HCT116 (cell line): ENCODE data around the gene RACK1. TPM values are rescaled to one million over a fixed set of nuclear protein-coding genes. Genes with fewer than 3 reads are reported as not detected.

ENCODE experiments used
- ATAC-seq: fragments of 200-7000 bp; cut with Tn5 transposase; 2 replicates; pipeline ENCODE4 v1.9.1; 2020; ENCODE audit warnings: mild to moderate bottlenecking, moderate library complexity
- BruUV-seq: library from RNA; stranded (reverse); fragments of 400-500 nt; replicated peaks from 2 replicates; lab custom pipeline; 2021; lab: Mats Ljungman, UMichigan
- CTCF ChIA-PET: fragments of 300-600 bp; sonication (Branson Sonifier 250); formaldehyde crosslinking; loops from one replicate; lab custom pipeline; 2021; ENCODE audit warnings: antibody characterized with exemption; lab: Charles Lee
- POLR2A ChIA-PET: fragments of 300-600, 350-600 bp; sonication (Branson Sonifier 250); formaldehyde crosslinking; loops from one replicate; lab custom pipeline; 2021; ENCODE audit warnings: antibody characterized with exemption; lab: Charles Lee
- RAD21 ChIA-PET, 2 experiments: fragments of 300-600 bp; sonication (Branson Sonifier 250); formaldehyde crosslinking; loops; one replicate each; lab custom pipeline; 2023; ENCODE audit warnings: low total read pairs in 2 of 2; ENCODE audit not compliant: uncharacterized antibody in 2 of 2, unreplicated experiment in 2 of 2, low non-redundant PET in 1 of 2; lab: Charles Lee
- DNase-seq: peaks from one replicate; pipeline ENCODE4 v3.0.0-alpha.2; 2010; ENCODE audit warnings: low read depth, low spot score
- H2AFZ ChIP-seq: fragments of 200-600 bp; shearing (Covaris generic), sonication (generic); 2 replicates; pipeline ENCODE4 v1.6.1; 2017; ENCODE audit warnings: low read depth, mixed run types, mixed read lengths, antibody characterized with exemption, low read length; ENCODE audit not compliant: poor library complexity, severe bottlenecking
- H3K27ac ChIP-seq: 2 replicates; pipeline ENCODE4 v1.5.1; 2012; ENCODE audit warnings: low read depth, low read length
- H3K27me3 ChIP-seq: fragments of 200-600 bp; sonication (generic); 2 replicates; pipeline ENCODE4 v1.6.1; 2016; ENCODE audit warnings: mixed run types, low read length, mixed read lengths; ENCODE audit not compliant: insufficient read depth
- H3K36me3 ChIP-seq, 2 experiments: fragments of 200-500 bp in 1 of 2; fragments of 200-600 bp in 1 of 2; sonication (Bioruptor generic) in 1 of 2; sonication (generic) in 1 of 2; 2 replicates each; pipeline versions ENCODE4 v1.5.1 to v1.6.1; 2014 to 2016; ENCODE audit warnings: low read length in 2 of 2, inconsistent platforms in 1 of 2, mixed read lengths in 1 of 2, mixed run types in 1 of 2; ENCODE audit not compliant: insufficient read depth in 2 of 2, control insufficient read depth in 1 of 2
- H3K4me1 ChIP-seq, 2 experiments: fragments of 200-600 bp in 1 of 2; sonication (generic) in 1 of 2; 2 replicates each; pipeline versions ENCODE4 v1.5.1 to v1.6.1; 2012 to 2017; ENCODE audit warnings: low read length in 2 of 2, inconsistent platforms in 1 of 2, mild to moderate bottlenecking in 1 of 2, mixed read lengths in 1 of 2, mixed run types in 1 of 2, moderate library complexity in 1 of 2; ENCODE audit not compliant: insufficient read depth in 2 of 2, control insufficient read depth in 1 of 2
- H3K4me2 ChIP-seq: fragments of 200-600 bp; sonication (generic); 2 replicates; pipeline ENCODE4 v1.6.1; 2017; ENCODE audit warnings: mixed run types, low read length, mixed read lengths
- H3K4me3 ChIP-seq, 2 experiments: fragments of 200-600 bp in 1 of 2; sonication (generic) in 1 of 2; replicated peaks in 1 of 2; 2 replicates each; pipeline ENCODE4 v1.5.1; 2011 to 2016; ENCODE audit warnings: low read length in 2 of 2, control low read depth in 1 of 2, low read depth in 1 of 2, mild to moderate bottlenecking in 1 of 2, mixed read lengths in 1 of 2, mixed run types in 1 of 2
- H3K79me2 ChIP-seq: fragments of 200-600 bp; sonication (generic); 2 replicates; pipeline ENCODE4 v1.6.1; 2017; ENCODE audit warnings: mild to moderate bottlenecking, mixed run types, low read length, moderate library complexity, mixed read lengths; ENCODE audit not compliant: insufficient read depth
- H3K9ac ChIP-seq: fragments of 200-600 bp; sonication (generic); 2 replicates; pipeline ENCODE4 v1.6.1; 2016; ENCODE audit warnings: low read length, mixed read lengths
- H3K9me2 ChIP-seq: fragments of 200-600 bp; sonication (generic), shearing (Covaris generic); 2 replicates; pipeline ENCODE4 v1.6.1; 2017; ENCODE audit warnings: mixed run types, mild to moderate bottlenecking, moderate library complexity; ENCODE audit not compliant: insufficient read depth
- H3K9me3 ChIP-seq, 2 experiments: fragments of 200-500 bp in 1 of 2; fragments of 200-600 bp in 1 of 2; sonication (Bioruptor generic) in 1 of 2; sonication (generic) in 1 of 2; 2 replicates each; pipeline ENCODE4 v1.6.1; 2014 to 2017; ENCODE audit warnings: low read length in 2 of 2, mixed read lengths in 2 of 2, inconsistent platforms in 1 of 2, low read depth in 1 of 2, mild to moderate bottlenecking in 1 of 2, mixed run types in 1 of 2, moderate library complexity in 1 of 2; ENCODE audit not compliant: control insufficient read depth in 1 of 2, insufficient read depth in 1 of 2
- H4K20me1 ChIP-seq: fragments of 200-600 bp; sonication (generic), shearing (Covaris generic); 2 replicates; pipeline ENCODE4 v1.6.1; 2017; ENCODE audit warnings: mixed run types, mild to moderate bottlenecking, moderate library complexity; ENCODE audit not compliant: insufficient read depth
- EGR1 ChIP-seq: IDR thresholded peaks from 2 replicates; pipeline ENCODE4 v1.6.1; 2012; ENCODE audit warnings: low read depth
- ELF1 ChIP-seq: IDR thresholded peaks from 2 replicates; pipeline ENCODE4 v1.6.1; 2012; ENCODE audit warnings: low read depth, borderline replicate concordance
- EZH2phosphoT487 ChIP-seq: fragments of 200-600 bp; IDR thresholded peaks from 2 replicates; pipeline ENCODE4 v1.6.1; 2018; ENCODE audit warnings: antibody characterized with exemption, borderline replicate concordance
- JUND ChIP-seq: IDR thresholded peaks from 2 replicates; pipeline ENCODE4 v1.6.1; 2012
- SIN3A ChIP-seq: IDR thresholded peaks from 2 replicates; pipeline ENCODE4 v1.6.1; 2012; ENCODE audit warnings: low read depth
- SRF ChIP-seq: IDR thresholded peaks from 2 replicates; pipeline ENCODE4 v1.6.1; 2012; ENCODE audit warnings: low read depth
- ZFX ChIP-seq: fragments of 450-650 bp; IDR thresholded peaks from 2 replicates; pipeline ENCODE4 v1.6.1; 2017
- ZNF274 ChIP-seq: fragments of 200-500 bp; sonication (Bioruptor generic); IDR thresholded peaks from 2 replicates; pipeline ENCODE4 v1.6.1; 2014; ENCODE audit warnings: mild to moderate bottlenecking, low read depth, low read length, inconsistent platforms
- intact Hi-C: fragments of 100-400 bp; cut with micrococcal nuclease; formaldehyde crosslinking; loops from 2 replicates; pipeline ENCODE4 v1.10.0; 2022
- total RNA-seq: library from RNA; stranded (reverse); gene quantifications from one replicate; pipeline ENCODE4 v1.2.1, GENCODE V29; 2021; ENCODE audit not compliant: unreplicated experiment

RACK1 gene
- total RNA-seq, 1 experiment from 2014 or later: 2,432 TPM

GRCh38 chr5:181190711-181191525 is 52.8 kb downstream of the RACK1 start:
- no peak overlapping the region for H2AFZ ChIP-seq
- intact Hi-C loops: loop anchor here (1.0 kb wide), 1 partner anchor 14 kb away; the partner anchor contains the start of gene TRIM7
- 0 out of 2 replicates have a peak, but pooled peaks cover 6% of the 10 kb centered on the region for H3K79me2 ChIP-seq
- ATAC-seq: no peak
- no peak for TF ChIP-seq ZFX
- TF ChIP-seq SIN3A: no peak
- no peak for TF ChIP-seq ZNF274
- TF ChIP-seq JUND: no peak
- TF ChIP-seq ELF1: no peak
- no peak for TF ChIP-seq EZH2phosphoT487
- TF ChIP-seq SRF: no peak
- TF ChIP-seq EGR1: no peak
- TF ChIP-seq, all 23 proteins: peak for 0
- Histone ChIP-seq H3K9me2 (no peaks in the 10 kb centered on the region), H4K20me1 (no peaks in the 10 kb centered on the region), H3K27me3 (no peaks in the 10 kb centered on the region), H3K4me3 (peak overlapping the region; percentile 15 to 92; a peak in 3 of 4 replicates), H3K9ac (0 out of 2 replicates have a peak overlapping the region, but pooled peaks have one; percentile 36), H3K36me3 (no peaks in the 10 kb centered on the region), H3K4me1 (peaks cover 21 to 54% of the 10 kb centered on the region in 2 experiments), H3K4me2 (peak overlapping the region; percentile 96), H3K27ac (peak overlapping the region; percentile 76), H3K9me3 (no peaks in the 10 kb centered on the region)
- BruUV-seq: no TSS peak
- ChIA-PET CTCF (interaction anchor here (0.6 to 1.6 kb wide), 6 partner anchors 13 to 331 kb away, joined by 3 to 6 read pairs (median 4); no protein-coding TSS in a partner anchor), POLR2A (interaction anchor here (1.0 to 2.4 kb wide), 7 partner anchors 12 to 53 kb away, joined by 3 to 41 read pairs (median 4); partner anchors contain the start of genes RACK1, TRIM41 and TRIM7), RAD21 (no interaction called here)
- no peak for DNase-seq
